ENCODE results near the gene ZNF148. TPM values are rescaled to one million over a fixed set of nuclear protein-coding genes. Genes with fewer than 3 reads are reported as not detected.

ZNF148 gene
- total RNA-seq, 1 experiment from 2014 or later, result 24.8 TPM

DNA sequence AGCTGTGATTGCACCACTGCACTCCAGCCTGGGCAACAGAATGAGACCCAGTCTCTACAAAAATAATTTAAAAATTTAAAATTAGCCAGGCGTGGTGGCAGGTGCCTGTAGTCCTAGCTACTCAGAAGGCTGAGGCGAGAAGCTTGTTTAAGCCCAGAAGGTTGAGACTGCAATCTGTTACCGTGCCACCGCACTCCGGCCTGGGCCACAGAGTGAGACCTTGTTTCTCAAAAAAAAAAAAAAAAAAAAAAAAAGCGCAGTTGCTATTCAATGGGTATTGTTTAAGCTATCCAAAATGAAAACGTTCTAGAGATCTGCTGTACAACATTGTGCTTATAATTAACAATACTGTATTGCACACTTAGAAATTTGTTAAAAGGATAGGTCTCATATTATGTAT is 24.0 kb downstream of the ZNF148 start:
- Histone ChIP-seq H3K27ac (ENCODE audit: insufficient read length, low read depth, low read length) (no peak overlapping the region), H2AK5ac (ENCODE audit: insufficient read length, low read length) (no peak overlapping the region), H4K91ac (ENCODE audit: insufficient read length, low read depth, low read length) (no peak overlapping the region), H2BK20ac (ENCODE audit: low read depth, low read length, poor library complexity, severe bottlenecking) (no peak overlapping the region), H3K9ac (ENCODE audit: extremely low read depth, insufficient read length, low read length) (no peak overlapping the region), H3K4me1 (ENCODE audit: insufficient read depth, low read length) (no peaks in the 10 kb centered on the region), H2BK120ac (ENCODE audit: low read depth, low read length, poor library complexity, severe bottlenecking) (no peak overlapping the region), H3K79me1 (ENCODE audit: insufficient read depth, low read depth, low read length, poor library complexity, severe bottlenecking) (peaks cover 3% of the 10 kb centered on the region), H3K9me3 (ENCODE audit: control insufficient read depth, low read depth, low read length) (no peaks in the 10 kb centered on the region), H3K23ac (ENCODE audit: insufficient read length, low read depth, low read length) (no peak overlapping the region), H3K27me3 (ENCODE audit: insufficient read depth, low read length) (no peaks in the 10 kb centered on the region), H3K56ac (ENCODE audit: insufficient read length, low read depth, low read length) (no peak overlapping the region), H4K5ac (ENCODE audit: insufficient read length, low read depth, low read length) (no peak overlapping the region), H3K23me2 (ENCODE audit: insufficient read length, low read depth, low read length, poor library complexity, severe bottlenecking) (no peaks in the 10 kb centered on the region), H4K20me1 (ENCODE audit: control insufficient read depth, insufficient read depth, insufficient read length) (no peaks in the 10 kb centered on the region), H2BK12ac (ENCODE audit: insufficient read length, low read depth, low read length) (no peak overlapping the region), H3K4ac (ENCODE audit: low read depth, low read length) (no peak overlapping the region), H2BK15ac (ENCODE audit: low read depth, low read length) (no peak overlapping the region), H3K18ac (ENCODE audit: insufficient read length, low read depth, low read length) (no peak overlapping the region), H3K14ac (ENCODE audit: insufficient read depth, low read length) (no peak overlapping the region), H3K4me2 (ENCODE audit: insufficient read depth, insufficient read length, low read length) (no peak overlapping the region), H2BK5ac (ENCODE audit: insufficient read length, low read length) (no peak overlapping the region), H3K79me2 (ENCODE audit: insufficient read depth, low read length) (peaks cover 8% of the 10 kb centered on the region; the same call in 1 of the 2 replicates), H2AFZ (ENCODE audit: low read length) (no peak overlapping the region), H3T11ph (ENCODE audit: low read length) (no peak overlapping the region), H4K8ac (replicated peaks; ENCODE audit: insufficient read length, low read depth, low read length) (no peak overlapping the region)
- no peak for DNase-seq
- Mint-ChIP-seq H3K9me3 (peaks cover 5 to 16% of the 10 kb centered on the region in 2 experiments; a peak in 4 of 5 replicates), H3K4me1 (peaks cover 4 to 11% of the 10 kb centered on the region in 2 experiments), H3K36me3 (ENCODE audit: insufficient read depth in 1 of 3, low read depth in 3 of 3) (peaks cover 4 to 20% (median 17%) of the 10 kb centered on the region in 3 experiments), H3K4me3 (no peak overlapping the region), H3K27me3 (ENCODE audit: low read depth) (no peaks in the 10 kb centered on the region), H3K27ac (no peak overlapping the region)
- TF ChIP-seq, protein P1, sequence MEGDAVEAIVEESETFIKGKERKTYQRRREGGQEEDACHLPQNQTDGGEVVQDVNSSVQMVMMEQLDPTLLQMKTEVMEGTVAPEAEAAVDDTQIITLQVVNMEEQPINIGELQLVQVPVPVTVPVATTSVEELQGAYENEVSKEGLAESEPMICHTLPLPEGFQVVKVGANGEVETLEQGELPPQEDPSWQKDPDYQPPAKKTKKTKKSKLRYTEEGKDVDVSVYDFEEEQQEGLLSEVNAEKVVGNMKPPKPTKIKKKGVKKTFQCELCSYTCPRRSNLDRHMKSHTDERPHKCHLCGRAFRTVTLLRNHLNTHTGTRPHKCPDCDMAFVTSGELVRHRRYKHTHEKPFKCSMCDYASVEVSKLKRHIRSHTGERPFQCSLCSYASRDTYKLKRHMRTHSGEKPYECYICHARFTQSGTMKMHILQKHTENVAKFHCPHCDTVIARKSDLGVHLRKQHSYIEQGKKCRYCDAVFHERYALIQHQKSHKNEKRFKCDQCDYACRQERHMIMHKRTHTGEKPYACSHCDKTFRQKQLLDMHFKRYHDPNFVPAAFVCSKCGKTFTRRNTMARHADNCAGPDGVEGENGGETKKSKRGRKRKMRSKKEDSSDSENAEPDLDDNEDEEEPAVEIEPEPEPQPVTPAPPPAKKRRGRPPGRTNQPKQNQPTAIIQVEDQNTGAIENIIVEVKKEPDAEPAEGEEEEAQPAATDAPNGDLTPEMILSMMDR (conservative IDR thresholded peaks at IDR 0.05), result no peak
- WGBS (ENCODE audit: extremely low coverage, insufficient read length, low lambda C conversion rate), result no CpG with 5 or more reads among the region's 7 CpGs

Measured in H9 (cell line).